GM23338 (cell line): ENCODE data around the gene GLRA1. TPM values are rescaled to one million over a fixed set of nuclear protein-coding genes. Genes with fewer than 3 reads are reported as not detected.

Experiments used
- ATAC-seq: fragments of 200-7000 bp; cut with Tn5 transposase; 3 replicates; pipeline ENCODE4 v1.9.1; 2020
- DNase-seq: peaks from one replicate; pipeline ENCODE4 v3.0.0-alpha.2; 2015; ENCODE audit warnings: low spot score
- H2AFZ ChIP-seq: fragments of 200-600 bp; sonication (generic); 2 replicates; pipeline ENCODE4 v1.8.0; 2016; ENCODE audit warnings: antibody characterized with exemption, mild to moderate bottlenecking, moderate library complexity
- H3F3A ChIP-seq: fragments of 200-600 bp; sonication (generic); replicated peaks from 2 replicates; pipeline ENCODE4 v1.8.0; 2017; ENCODE audit warnings: antibody characterized with exemption, mixed run types, low read depth
- H3K27ac ChIP-seq: fragments of 200-600 bp; sonication (generic); 2 replicates; pipeline ENCODE4 v1.6.1; 2016; ENCODE audit warnings: low read depth
- H3K27me3 ChIP-seq: fragments of 200-600 bp; sonication (generic); 2 replicates; pipeline ENCODE4 v1.8.0; 2016; ENCODE audit warnings: mild to moderate bottlenecking, mixed run types, moderate library complexity; ENCODE audit not compliant: insufficient read depth
- H3K36me3 ChIP-seq: fragments of 200-600 bp; sonication (generic); 2 replicates; pipeline ENCODE4 v1.8.0; 2016; ENCODE audit warnings: mild to moderate bottlenecking; ENCODE audit not compliant: insufficient read depth
- H3K4me1 ChIP-seq: fragments of 200-600 bp; sonication (generic); 2 replicates; pipeline ENCODE4 v1.8.0; 2016; ENCODE audit warnings: mild to moderate bottlenecking, moderate library complexity; ENCODE audit not compliant: insufficient read depth
- H3K4me2 ChIP-seq: fragments of 200-600 bp; sonication (generic); 2 replicates; pipeline ENCODE4 v1.7.1; 2017; ENCODE audit warnings: mixed run types
- H3K4me3 ChIP-seq: fragments of 200-600 bp; sonication (generic); 2 replicates; pipeline ENCODE4 v1.6.1; 2016; ENCODE audit warnings: mixed run types
- H3K79me2 ChIP-seq: fragments of 200-600 bp; sonication (generic); replicated peaks from 2 replicates; pipeline ENCODE4 v1.8.0; 2017; ENCODE audit warnings: mild to moderate bottlenecking; ENCODE audit not compliant: insufficient read depth
- H3K9me2 ChIP-seq: fragments of 200-600 bp; sonication (generic); 2 replicates; pipeline ENCODE4 v1.8.0; 2017; ENCODE audit not compliant: insufficient read depth
- H4K20me1 ChIP-seq: fragments of 200-600 bp; sonication (generic); replicated peaks from 2 replicates; pipeline ENCODE4 v1.8.0; 2017; ENCODE audit warnings: mild to moderate bottlenecking; ENCODE audit not compliant: insufficient read depth
- H3K27ac Mint-ChIP-seq: 2 replicates; pipeline ENCODE4 v1.8.0; 2020; ENCODE audit warnings: inconsistent platforms, mild to moderate bottlenecking, moderate library complexity, mixed read lengths
- H3K27me3 Mint-ChIP-seq: 3 replicates; pipeline ENCODE4 v1.8.0; 2022; ENCODE audit warnings: low read depth, mild to moderate bottlenecking, moderate library complexity, mixed read lengths, inconsistent platforms; ENCODE audit not compliant: insufficient read depth, poor library complexity
- H3K36me3 Mint-ChIP-seq: 3 replicates; pipeline ENCODE4 v1.8.0; 2021; ENCODE audit warnings: low read depth, mild to moderate bottlenecking, inconsistent platforms, moderate library complexity, mixed read lengths
- H3K4me1 Mint-ChIP-seq: 3 replicates; pipeline ENCODE4 v1.8.0; 2020; ENCODE audit warnings: mild to moderate bottlenecking, inconsistent platforms, mixed read lengths
- H3K4me3 Mint-ChIP-seq: 3 replicates; pipeline ENCODE4 v1.8.0; 2021; ENCODE audit warnings: moderate library complexity, mild to moderate bottlenecking, inconsistent platforms, mixed read lengths
- H3K9me3 Mint-ChIP-seq: 3 replicates; pipeline ENCODE4 v1.8.0; 2020; ENCODE audit warnings: moderate library complexity, mild to moderate bottlenecking, inconsistent platforms, mixed read lengths
- CREB1 ChIP-seq: fragments of 250-450 bp; sonication (Bioruptor Pico); IDR thresholded peaks from 2 replicates; pipeline ENCODE4 v1.5.0; 2020; ENCODE audit warnings: low read depth, mild to moderate bottlenecking, moderate library complexity
- JUNB ChIP-seq: IDR thresholded peaks from one replicate; pipeline ENCODE4 v1.6.1; 2016; ENCODE audit warnings: antibody characterized with exemption; ENCODE audit not compliant: unreplicated experiment
- POLR2AphosphoS5 ChIP-seq: IDR thresholded peaks from 2 replicates; pipeline ENCODE4 v1.6.1; 2016; ENCODE audit warnings: antibody characterized with exemption, low read depth
- STAT1 ChIP-seq: IDR thresholded peaks from one replicate; pipeline ENCODE4 v1.6.1; 2016; ENCODE audit warnings: antibody characterized with exemption; ENCODE audit not compliant: unreplicated experiment
- polyA plus RNA-seq: library from polyadenylated mRNA; unstranded; fragments of >200 nt; fragmentation: Nextera tagmentation; extraction: Ambion mirVana; gene quantifications from 2 replicates; pipeline ENCODE4 v1.2.1, GENCODE V29; 2016
- total RNA-seq: library from RNA; depleted of rRNA; stranded (reverse); fragments of >200 nt; shearing (Covaris generic); gene quantifications from 2 replicates; pipeline ENCODE4 v1.2.3, GENCODE V29; 2014
- TF ChIP-seq, protein P1 (sequence below): fragments of 250-450 bp; sonication (Bioruptor Pico); IDR thresholded peaks from 2 replicates; pipeline ENCODE4 v1.5.0; 2020; ENCODE audit warnings: mild to moderate bottlenecking, moderate library complexity
- TF ChIP-seq, protein P2 (sequence below): IDR thresholded peaks from 2 replicates; pipeline ENCODE4 v1.6.1; 2016; ENCODE audit warnings: antibody characterized with exemption
- TF ChIP-seq, protein P3 (sequence below): IDR thresholded peaks from one replicate; pipeline ENCODE4 v1.6.1; 2018; ENCODE audit warnings: antibody characterized with exemption; ENCODE audit not compliant: unreplicated experiment

Gene GLRA1
- total and polyA plus RNA-seq, 2 experiments from 2014 or later, result not detected

DNA sequence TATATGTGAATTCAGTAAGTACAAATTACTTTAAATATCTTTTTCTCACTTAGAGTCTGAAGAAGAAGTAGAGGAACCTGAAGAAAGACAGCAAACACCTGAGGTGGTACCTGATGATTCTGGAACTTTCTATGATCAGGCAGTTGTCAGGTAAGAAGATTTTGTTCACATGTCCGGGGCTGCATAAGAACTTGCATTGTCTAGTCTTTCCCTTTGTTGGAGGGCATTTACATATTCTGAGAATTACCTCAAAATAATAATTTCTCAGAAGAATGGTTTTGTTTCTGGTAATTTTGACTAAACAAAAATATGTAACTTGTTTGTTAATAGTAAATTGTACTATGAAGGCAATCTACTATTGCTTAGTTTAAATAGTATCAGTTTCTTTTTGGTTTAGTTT is 129.2 kb downstream of the GLRA1 start (continued):
- TF ChIP-seq STAT1 (no peak), CREB1 (CRISPR knock-in tag) (no peak), POLR2AphosphoS5 (no peak), JUNB (no peak)
- TF ChIP-seq, protein P1, sequence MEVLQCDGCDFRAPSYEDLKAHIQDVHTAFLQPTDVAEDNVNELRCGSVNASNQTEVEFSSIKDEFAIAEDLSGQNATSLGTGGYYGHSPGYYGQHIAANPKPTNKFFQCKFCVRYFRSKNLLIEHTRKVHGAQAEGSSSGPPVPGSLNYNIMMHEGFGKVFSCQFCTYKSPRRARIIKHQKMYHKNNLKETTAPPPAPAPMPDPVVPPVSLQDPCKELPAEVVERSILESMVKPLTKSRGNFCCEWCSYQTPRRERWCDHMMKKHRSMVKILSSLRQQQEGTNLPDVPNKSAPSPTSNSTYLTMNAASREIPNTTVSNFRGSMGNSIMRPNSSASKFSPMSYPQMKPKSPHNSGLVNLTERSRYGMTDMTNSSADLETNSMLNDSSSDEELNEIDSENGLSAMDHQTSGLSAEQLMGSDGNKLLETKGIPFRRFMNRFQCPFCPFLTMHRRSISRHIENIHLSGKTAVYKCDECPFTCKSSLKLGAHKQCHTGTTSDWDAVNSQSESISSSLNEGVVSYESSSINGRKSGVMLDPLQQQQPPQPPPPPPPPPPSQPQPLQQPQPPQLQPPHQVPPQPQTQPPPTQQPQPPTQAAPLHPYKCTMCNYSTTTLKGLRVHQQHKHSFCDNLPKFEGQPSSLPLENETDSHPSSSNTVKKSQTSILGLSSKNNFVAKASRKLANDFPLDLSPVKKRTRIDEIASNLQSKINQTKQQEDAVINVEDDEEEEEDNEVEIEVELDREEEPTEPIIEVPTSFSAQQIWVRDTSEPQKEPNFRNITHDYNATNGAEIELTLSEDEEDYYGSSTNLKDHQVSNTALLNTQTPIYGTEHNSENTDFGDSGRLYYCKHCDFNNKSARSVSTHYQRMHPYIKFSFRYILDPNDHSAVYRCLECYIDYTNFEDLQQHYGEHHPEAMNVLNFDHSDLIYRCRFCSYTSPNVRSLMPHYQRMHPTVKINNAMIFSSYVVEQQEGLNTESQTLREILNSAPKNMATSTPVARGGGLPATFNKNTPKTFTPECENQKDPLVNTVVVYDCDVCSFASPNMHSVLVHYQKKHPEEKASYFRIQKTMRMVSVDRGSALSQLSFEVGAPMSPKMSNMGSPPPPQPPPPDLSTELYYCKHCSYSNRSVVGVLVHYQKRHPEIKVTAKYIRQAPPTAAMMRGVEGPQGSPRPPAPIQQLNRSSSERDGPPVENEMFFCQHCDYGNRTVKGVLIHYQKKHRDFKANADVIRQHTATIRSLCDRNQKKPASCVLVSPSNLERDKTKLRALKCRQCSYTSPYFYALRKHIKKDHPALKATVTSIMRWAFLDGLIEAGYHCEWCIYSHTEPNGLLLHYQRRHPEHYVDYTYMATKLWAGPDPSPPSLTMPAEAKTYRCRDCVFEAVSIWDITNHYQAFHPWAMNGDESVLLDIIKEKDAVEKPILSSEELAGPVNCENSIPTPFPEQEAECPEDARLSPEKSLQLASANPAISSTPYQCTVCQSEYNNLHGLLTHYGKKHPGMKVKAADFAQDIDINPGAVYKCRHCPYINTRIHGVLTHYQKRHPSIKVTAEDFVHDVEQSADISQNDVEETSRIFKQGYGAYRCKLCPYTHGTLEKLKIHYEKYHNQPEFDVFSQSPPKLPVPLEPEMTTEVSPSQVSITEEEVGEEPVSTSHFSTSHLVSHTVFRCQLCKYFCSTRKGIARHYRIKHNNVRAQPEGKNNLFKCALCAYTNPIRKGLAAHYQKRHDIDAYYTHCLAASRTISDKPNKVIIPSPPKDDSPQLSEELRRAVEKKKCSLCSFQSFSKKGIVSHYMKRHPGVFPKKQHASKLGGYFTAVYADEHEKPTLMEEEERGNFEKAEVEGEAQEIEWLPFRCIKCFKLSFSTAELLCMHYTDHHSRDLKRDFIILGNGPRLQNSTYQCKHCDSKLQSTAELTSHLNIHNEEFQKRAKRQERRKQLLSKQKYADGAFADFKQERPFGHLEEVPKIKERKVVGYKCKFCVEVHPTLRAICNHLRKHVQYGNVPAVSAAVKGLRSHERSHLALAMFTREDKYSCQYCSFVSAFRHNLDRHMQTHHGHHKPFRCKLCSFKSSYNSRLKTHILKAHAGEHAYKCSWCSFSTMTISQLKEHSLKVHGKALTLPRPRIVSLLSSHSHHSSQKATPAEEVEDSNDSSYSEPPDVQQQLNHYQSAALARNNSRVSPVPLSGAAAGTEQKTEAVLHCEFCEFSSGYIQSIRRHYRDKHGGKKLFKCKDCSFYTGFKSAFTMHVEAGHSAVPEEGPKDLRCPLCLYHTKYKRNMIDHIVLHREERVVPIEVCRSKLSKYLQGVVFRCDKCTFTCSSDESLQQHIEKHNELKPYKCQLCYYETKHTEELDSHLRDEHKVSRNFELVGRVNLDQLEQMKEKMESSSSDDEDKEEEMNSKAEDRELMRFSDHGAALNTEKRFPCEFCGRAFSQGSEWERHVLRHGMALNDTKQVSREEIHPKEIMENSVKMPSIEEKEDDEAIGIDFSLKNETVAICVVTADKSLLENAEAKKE (CRISPR knock-in tag), result no peak
- TF ChIP-seq, protein P2, sequence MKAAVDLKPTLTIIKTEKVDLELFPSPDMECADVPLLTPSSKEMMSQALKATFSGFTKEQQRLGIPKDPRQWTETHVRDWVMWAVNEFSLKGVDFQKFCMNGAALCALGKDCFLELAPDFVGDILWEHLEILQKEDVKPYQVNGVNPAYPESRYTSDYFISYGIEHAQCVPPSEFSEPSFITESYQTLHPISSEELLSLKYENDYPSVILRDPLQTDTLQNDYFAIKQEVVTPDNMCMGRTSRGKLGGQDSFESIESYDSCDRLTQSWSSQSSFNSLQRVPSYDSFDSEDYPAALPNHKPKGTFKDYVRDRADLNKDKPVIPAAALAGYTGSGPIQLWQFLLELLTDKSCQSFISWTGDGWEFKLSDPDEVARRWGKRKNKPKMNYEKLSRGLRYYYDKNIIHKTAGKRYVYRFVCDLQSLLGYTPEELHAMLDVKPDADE, result no peak

DNA sequence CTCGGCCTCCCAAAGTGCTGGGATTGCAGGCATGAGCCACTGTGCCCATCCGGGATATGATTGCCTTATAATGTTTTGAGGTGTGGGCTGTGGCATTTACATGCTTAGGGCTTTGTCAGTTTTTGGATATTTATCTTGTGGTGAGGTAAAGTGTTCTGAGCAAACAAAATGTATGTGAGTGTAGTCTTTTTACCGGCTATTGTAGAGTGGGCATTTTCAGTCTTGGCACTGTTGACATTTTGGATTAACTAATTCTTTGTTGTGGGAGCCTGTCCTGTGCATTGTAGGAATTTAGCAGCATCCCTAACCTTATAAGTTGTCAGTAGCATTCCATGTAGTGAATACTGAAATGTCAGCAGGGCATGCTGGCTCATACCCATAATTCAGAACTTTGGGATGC is 131.3 kb downstream of the GLRA1 start:
- H3K9me3 Mint-ChIP-seq, result no peaks in the 10 kb centered on the region
- Histone ChIP-seq H3K27ac (no peak overlapping the region), H3K4me2 (no peak overlapping the region), H3F3A (peaks cover 8% of the 10 kb centered on the region; the same call in 1 of the 2 replicates), H3K36me3 (peaks cover 87% of the 10 kb centered on the region), H3K27me3 (no peaks in the 10 kb centered on the region), H3K4me1 (no peaks in the 10 kb centered on the region), H3K4me3 (no peak overlapping the region), H4K20me1 (peaks cover 86% of the 10 kb centered on the region), H3K9me2 (no peaks in the 10 kb centered on the region), H3K79me2 (peaks cover 100% of the 10 kb centered on the region), H2AFZ (no peak overlapping the region)
- no peaks in the 10 kb centered on the region for H3K4me1 Mint-ChIP-seq
- ATAC-seq, result no peak
- DNase-seq, result no peak
- H3K27ac Mint-ChIP-seq, result no peak overlapping the region
- H3K27me3 Mint-ChIP-seq, result peaks cover 2% of the 10 kb centered on the region
- no peak overlapping the region for H3K4me3 Mint-ChIP-seq
- H3K36me3 Mint-ChIP-seq, result peaks cover 97% of the 10 kb centered on the region
- TF ChIP-seq, protein P2, result no peak
- TF ChIP-seq, protein P3, sequence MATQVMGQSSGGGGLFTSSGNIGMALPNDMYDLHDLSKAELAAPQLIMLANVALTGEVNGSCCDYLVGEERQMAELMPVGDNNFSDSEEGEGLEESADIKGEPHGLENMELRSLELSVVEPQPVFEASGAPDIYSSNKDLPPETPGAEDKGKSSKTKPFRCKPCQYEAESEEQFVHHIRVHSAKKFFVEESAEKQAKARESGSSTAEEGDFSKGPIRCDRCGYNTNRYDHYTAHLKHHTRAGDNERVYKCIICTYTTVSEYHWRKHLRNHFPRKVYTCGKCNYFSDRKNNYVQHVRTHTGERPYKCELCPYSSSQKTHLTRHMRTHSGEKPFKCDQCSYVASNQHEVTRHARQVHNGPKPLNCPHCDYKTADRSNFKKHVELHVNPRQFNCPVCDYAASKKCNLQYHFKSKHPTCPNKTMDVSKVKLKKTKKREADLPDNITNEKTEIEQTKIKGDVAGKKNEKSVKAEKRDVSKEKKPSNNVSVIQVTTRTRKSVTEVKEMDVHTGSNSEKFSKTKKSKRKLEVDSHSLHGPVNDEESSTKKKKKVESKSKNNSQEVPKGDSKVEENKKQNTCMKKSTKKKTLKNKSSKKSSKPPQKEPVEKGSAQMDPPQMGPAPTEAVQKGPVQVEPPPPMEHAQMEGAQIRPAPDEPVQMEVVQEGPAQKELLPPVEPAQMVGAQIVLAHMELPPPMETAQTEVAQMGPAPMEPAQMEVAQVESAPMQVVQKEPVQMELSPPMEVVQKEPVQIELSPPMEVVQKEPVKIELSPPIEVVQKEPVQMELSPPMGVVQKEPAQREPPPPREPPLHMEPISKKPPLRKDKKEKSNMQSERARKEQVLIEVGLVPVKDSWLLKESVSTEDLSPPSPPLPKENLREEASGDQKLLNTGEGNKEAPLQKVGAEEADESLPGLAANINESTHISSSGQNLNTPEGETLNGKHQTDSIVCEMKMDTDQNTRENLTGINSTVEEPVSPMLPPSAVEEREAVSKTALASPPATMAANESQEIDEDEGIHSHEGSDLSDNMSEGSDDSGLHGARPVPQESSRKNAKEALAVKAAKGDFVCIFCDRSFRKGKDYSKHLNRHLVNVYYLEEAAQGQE, result no peak
